OCI-LY7 (cell line): ENCODE results near the gene ANKS1A.

Experiments used
- EZH2phosphoT487 ChIP-seq: fragments of 200-600 bp; sonication (generic); IDR thresholded peaks from 2 replicates; pipeline ENCODE4 v1.6.1; 2018; ENCODE audit warnings: low read depth, borderline replicate concordance, mild to moderate bottlenecking, mixed run types, antibody characterized with exemption, low read length, moderate library complexity, mixed read lengths
- TF ChIP-seq, protein P1 (sequence below): fragments of 200-600 bp; sonication (generic); conservative IDR thresholded peaks from 2 replicates; pipeline ENCODE4 v1.5.1; 2014; ENCODE audit warnings: mild to moderate bottlenecking, antibody characterized with exemption, low read length, moderate library complexity, mixed read lengths

- TF ChIP-seq, protein P1, sequence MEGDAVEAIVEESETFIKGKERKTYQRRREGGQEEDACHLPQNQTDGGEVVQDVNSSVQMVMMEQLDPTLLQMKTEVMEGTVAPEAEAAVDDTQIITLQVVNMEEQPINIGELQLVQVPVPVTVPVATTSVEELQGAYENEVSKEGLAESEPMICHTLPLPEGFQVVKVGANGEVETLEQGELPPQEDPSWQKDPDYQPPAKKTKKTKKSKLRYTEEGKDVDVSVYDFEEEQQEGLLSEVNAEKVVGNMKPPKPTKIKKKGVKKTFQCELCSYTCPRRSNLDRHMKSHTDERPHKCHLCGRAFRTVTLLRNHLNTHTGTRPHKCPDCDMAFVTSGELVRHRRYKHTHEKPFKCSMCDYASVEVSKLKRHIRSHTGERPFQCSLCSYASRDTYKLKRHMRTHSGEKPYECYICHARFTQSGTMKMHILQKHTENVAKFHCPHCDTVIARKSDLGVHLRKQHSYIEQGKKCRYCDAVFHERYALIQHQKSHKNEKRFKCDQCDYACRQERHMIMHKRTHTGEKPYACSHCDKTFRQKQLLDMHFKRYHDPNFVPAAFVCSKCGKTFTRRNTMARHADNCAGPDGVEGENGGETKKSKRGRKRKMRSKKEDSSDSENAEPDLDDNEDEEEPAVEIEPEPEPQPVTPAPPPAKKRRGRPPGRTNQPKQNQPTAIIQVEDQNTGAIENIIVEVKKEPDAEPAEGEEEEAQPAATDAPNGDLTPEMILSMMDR = no peak
- no peak for TF ChIP-seq EZH2phosphoT487
Measured at GRCh38 chr6:34940030-34940434, 51.0 kb downstream of the ANKS1A start.
